SU-DHL-6 (cell line): ENCODE results near the gene SMCR8.

Experiments
- H2AFZ ChIP-seq: fragments of 200-600 bp; sonication (generic); 2 replicates; pipeline ENCODE4 v1.6.1; 2014; ENCODE audit warnings: low read depth, mild to moderate bottlenecking, moderate library complexity, mixed read lengths, antibody characterized with exemption, low read length; ENCODE audit not compliant: severe bottlenecking
- H3F3A ChIP-seq: fragments of 200-600 bp; shearing (Covaris generic); 2 replicates; pipeline ENCODE4 v1.6.0; 2016; ENCODE audit warnings: antibody characterized with exemption, mild to moderate bottlenecking; ENCODE audit not compliant: insufficient read depth
- H3K27ac ChIP-seq: fragments of 200-600 bp; sonication (generic); 2 replicates; pipeline ENCODE4 v1.5.1; 2016; ENCODE audit warnings: low read depth, mild to moderate bottlenecking, low read length, moderate library complexity, mixed read lengths
- H3K27me3 ChIP-seq: fragments of 200-600 bp; sonication (generic), shearing (Covaris generic); 2 replicates; pipeline ENCODE4 v1.6.0; 2014; ENCODE audit warnings: mild to moderate bottlenecking, low read length
- H3K36me3 ChIP-seq: fragments of 200-600 bp; sonication (generic); 2 replicates; pipeline ENCODE4 v1.6.1; 2014; ENCODE audit warnings: mild to moderate bottlenecking, low read length, mixed read lengths
- H3K4me2 ChIP-seq: fragments of 300-600, 200-600 bp; shearing (Covaris generic), sonication (generic); 2 replicates; pipeline ENCODE4 v1.6.0; 2014; ENCODE audit warnings: low read length, low read depth, mild to moderate bottlenecking; ENCODE audit not compliant: poor library complexity, severe bottlenecking
- H3K4me3 ChIP-seq: fragments of 200-600 bp; sonication (generic); 2 replicates; pipeline ENCODE4 v1.5.1; 2014; ENCODE audit warnings: antibody characterized with exemption, low read length, mild to moderate bottlenecking, mixed read lengths; ENCODE audit not compliant: insufficient read depth, poor library complexity, severe bottlenecking
- H3K79me2 ChIP-seq: fragments of 200-600 bp; sonication (generic); 2 replicates; pipeline ENCODE4 v1.6.1; 2014; ENCODE audit warnings: mild to moderate bottlenecking, low read length, moderate library complexity; ENCODE audit not compliant: insufficient read depth
- H3K9ac ChIP-seq: fragments of 200-600 bp; sonication (generic); 2 replicates; pipeline ENCODE4 v1.7.0; 2014; ENCODE audit warnings: mild to moderate bottlenecking, low read length
- H3K9me2 ChIP-seq: fragments of 200-600 bp; sonication (generic); replicated peaks from 2 replicates; pipeline ENCODE4 v1.6.1; 2014; ENCODE audit warnings: low read length; ENCODE audit not compliant: insufficient read depth
- H3K9me3 ChIP-seq: fragments of 200-600 bp; sonication (generic); 2 replicates; pipeline ENCODE4 v1.6.1; 2014; ENCODE audit warnings: low read length, mixed read lengths; ENCODE audit not compliant: insufficient read depth
- H4K20me1 ChIP-seq: fragments of 200-600 bp; sonication (generic); 2 replicates; pipeline ENCODE4 v1.6.1; 2014; ENCODE audit warnings: low read depth, mild to moderate bottlenecking, antibody characterized with exemption, low read length, moderate library complexity, mixed read lengths
- CTCF ChIP-seq: fragments of 200-600 bp; sonication (generic); IDR thresholded peaks from one replicate; pipeline ENCODE4 v1.5.1; 2017; ENCODE audit warnings: antibody characterized with exemption, mild to moderate bottlenecking, low read length, moderate library complexity; ENCODE audit not compliant: insufficient read depth, poor library complexity, severe bottlenecking
- EZH2phosphoT487 ChIP-seq: fragments of 200-600 bp; sonication (generic), shearing (Covaris generic); conservative IDR thresholded peaks from 2 replicates; pipeline ENCODE4 v1.6.1; 2018; ENCODE audit warnings: mild to moderate bottlenecking, antibody characterized with exemption, low read length, moderate library complexity, mixed read lengths

Gene SMCR8

DNA sequence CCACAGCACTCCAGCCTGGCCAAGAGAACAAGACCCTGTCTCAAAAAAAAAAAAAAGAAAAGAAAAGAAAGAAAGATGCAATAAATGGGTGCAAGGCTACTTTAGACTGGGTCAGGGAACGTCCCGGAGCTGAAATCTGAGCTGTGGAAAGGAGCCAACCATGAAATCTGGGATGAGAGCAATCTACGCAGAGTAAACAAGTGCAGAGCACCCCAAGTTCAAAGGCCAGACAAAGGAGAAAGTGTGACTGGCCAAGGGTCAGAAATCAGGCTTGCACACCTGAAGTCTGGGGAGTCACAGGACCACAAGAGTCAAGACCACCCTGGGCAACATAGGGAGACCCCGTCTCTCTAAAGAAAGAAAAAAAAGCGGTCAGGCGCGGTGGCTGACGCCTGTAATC lies 45.4 kb downstream of the SMCR8 start:
- Histone ChIP-seq H3K4me3 (no peak overlapping the region), H4K20me1 (no peaks in the 10 kb centered on the region), H3K9ac (no peak overlapping the region), H3K36me3 (peaks cover 2% of the 10 kb centered on the region; the same call in 1 of the 2 replicates), H3K4me2 (no peak overlapping the region), H3F3A (no peaks in the 10 kb centered on the region), H3K9me3 (no peaks in the 10 kb centered on the region), H3K27me3 (no peaks in the 10 kb centered on the region), H3K27ac (no peak overlapping the region), H3K9me2 (no peaks in the 10 kb centered on the region), H2AFZ (no peak overlapping the region), H3K79me2 (peaks cover 38% of the 10 kb centered on the region)
- TF ChIP-seq CTCF (no peak), EZH2phosphoT487 (no peak)

DNA sequence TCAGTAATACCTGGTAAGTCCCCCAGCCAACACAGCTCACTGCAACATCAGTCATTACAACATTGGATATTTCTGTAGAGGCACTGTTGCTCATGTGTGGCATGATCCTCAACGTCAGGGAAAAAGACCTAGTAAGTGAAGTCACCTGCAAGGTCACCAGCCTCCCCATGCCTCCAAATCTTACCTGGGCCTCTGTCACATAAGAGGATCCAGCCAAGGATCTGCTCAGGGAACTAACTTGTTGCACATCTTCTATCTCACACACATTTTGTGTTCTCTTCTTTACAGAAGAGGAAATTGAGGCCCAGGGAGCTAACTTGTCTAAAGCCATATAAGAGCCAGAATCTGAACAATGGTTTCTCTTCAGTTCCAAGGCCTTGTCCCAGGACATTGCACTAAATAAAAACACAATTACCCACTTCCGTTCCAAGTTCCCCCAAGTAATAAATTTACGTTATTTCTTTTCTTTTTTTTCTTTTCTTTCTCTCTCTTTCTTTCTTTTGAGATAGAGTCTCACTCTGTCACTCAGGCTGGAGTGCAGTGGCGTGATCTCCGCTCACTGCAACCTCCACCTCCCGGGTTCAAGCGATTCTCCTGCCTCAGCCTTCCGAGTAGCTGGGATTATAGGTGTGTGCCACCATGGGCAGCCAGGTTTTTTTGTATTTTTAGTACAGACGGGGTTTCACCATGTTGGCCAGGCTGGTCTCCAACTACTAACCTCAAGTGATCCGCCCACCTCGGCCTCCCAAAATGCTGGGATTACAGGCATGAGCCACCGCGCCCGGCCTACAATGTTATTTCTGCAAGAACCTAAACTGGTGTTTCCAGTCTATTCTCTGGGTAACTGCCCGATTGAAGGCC lies 47.0 kb downstream of the SMCR8 start:
- no peaks in the 10 kb centered on the region for H3K36me3 ChIP-seq
- TF ChIP-seq CTCF (no peak), EZH2phosphoT487 (no peak)
- no peaks in the 10 kb centered on the region for H3K9me2 ChIP-seq
- peak overlapping the region; percentile 51; the same call in 1 of the 2 replicates for H3K27ac ChIP-seq
- peak overlapping the region; percentile 65 for H3K4me2 ChIP-seq
- no peaks in the 10 kb centered on the region for H3K27me3 ChIP-seq
- no peaks in the 10 kb centered on the region for H3K9me3 ChIP-seq
- peak overlapping the region; percentile 86 for H3K9ac ChIP-seq
- H4K20me1 ChIP-seq: no peaks in the 10 kb centered on the region
- peaks cover 38% of the 10 kb centered on the region for H3K79me2 ChIP-seq
- H3K4me3 ChIP-seq: peak overlapping the region; percentile 80
- H2AFZ ChIP-seq: no peak overlapping the region
- no peaks in the 10 kb centered on the region for H3F3A ChIP-seq

DNA sequence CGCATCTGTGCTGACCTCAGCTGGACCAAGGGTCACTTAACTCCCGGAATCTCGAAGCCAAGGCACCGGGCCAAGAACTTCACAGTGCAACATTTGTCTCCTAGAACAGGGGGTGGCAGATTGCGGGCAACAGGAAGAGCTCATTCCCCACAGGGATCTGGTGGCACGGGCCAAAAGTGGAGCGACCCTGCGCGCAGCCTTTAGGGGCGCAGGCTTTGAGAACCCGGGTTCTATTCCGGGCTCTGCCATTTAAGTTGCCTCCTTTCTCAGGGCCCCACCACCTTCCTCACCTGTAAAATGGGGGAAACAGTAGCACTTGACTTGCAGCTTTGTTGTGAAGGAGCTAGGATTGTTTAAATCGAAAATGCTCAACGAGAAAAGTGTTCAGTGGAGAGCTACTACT lies 47.6 kb downstream of the SMCR8 start:
- Histone ChIP-seq H3F3A (no peaks in the 10 kb centered on the region), H3K36me3 (no peaks in the 10 kb centered on the region), H2AFZ (peak overlapping the region; percentile 81), H3K4me2 (peak overlapping the region; percentile 65), H3K79me2 (peaks cover 32% of the 10 kb centered on the region), H4K20me1 (no peaks in the 10 kb centered on the region), H3K9me2 (no peaks in the 10 kb centered on the region), H3K4me3 (peak overlapping the region; percentile 80), H3K9ac (peak overlapping the region; percentile 86), H3K27ac (peak overlapping the region; percentile 51), H3K27me3 (no peaks in the 10 kb centered on the region), H3K9me3 (no peaks in the 10 kb centered on the region)
- no peak for TF ChIP-seq CTCF
- no peak for TF ChIP-seq EZH2phosphoT487
